Epithelial cell of esophagus (primary cell): ENCODE measurements around the gene FLNC.

Experiments
- DNase-seq: peaks from one replicate; pipeline ENCODE4 v3.0.0; 2010; ENCODE audit warnings: low read depth
- H3K4me3 ChIP-seq: 2 replicates; pipeline ENCODE4 v1.5.1; 2011; ENCODE audit warnings: mild to moderate bottlenecking, low read length, control low read depth
- CTCF ChIP-seq: IDR thresholded peaks from 2 replicates; pipeline ENCODE4 v1.5.1; 2011; ENCODE audit warnings: low read depth, mild to moderate bottlenecking, low read length, control low read depth, inconsistent platforms; ENCODE audit not compliant: insufficient read depth; ENCODE audit errors: missing control alignments

Gene FLNC

GRCh38 chr7:128788446-128789412, 41.5 kb upstream of the FLNC start:
- TF ChIP-seq CTCF: no peak
- no peak for DNase-seq
- H3K4me3 ChIP-seq: no peak overlapping the region

GRCh38 chr7:128790315-128791041, 39.7 kb upstream of the FLNC start:
- TF ChIP-seq CTCF: no peak
- peak overlapping the region; percentile 50 for H3K4me3 ChIP-seq
- DNase-seq: no peak

- TF ChIP-seq CTCF: no peak
- H3K4me3 ChIP-seq: peak within 1 kb of the TSS; percentile 56
- peak; percentile 67 for DNase-seq
Measured at GRCh38 chr7:128791121-128791971, 38.9 kb upstream of the FLNC start, which contains the start of gene CCDC136. Gene CCDC136, plus strand, starts transcription at chr7:128791968. Its CDS starts 444 bp downstream, at chr7:128792412.

GRCh38 chr7:128791972-128792327, 38.3 kb upstream of the FLNC start:
- DNase-seq: peak; percentile 20

GRCh38 chr7:128792471-128793180, 37.6 kb upstream of the FLNC start:
- TF ChIP-seq CTCF: no peak
- H3K4me3 ChIP-seq: no peak overlapping the region
- DNase-seq: no peak

More at GRCh38 chr7:128791972-128792327, 38.3 kb upstream of the FLNC start:
- H3K4me3 ChIP-seq: peak overlapping the region; percentile 56
- TF ChIP-seq CTCF: no peak

GRCh38 chr7:128793181-128793547, 37.0 kb upstream of the FLNC start:
- H3K4me3 ChIP-seq: no peak overlapping the region
- no peak for TF ChIP-seq CTCF
- DNase-seq: no peak
